Suprapubic skin (tissue), 4 donors: ENCODE measurements around the gene CST6. TPM values are rescaled to one million over a fixed set of nuclear protein-coding genes. Genes with fewer than 3 reads are reported as not detected.

ENCODE experiments used
- DNase-seq, 2 donors: peaks; one replicate each; pipeline ENCODE4 v3.0.0-alpha.2; 2019; ENCODE audit warnings: low spot score in 2 of 2
- H3K27ac ChIP-seq: fragments of 200-600 bp; sonication (generic); one replicate; pipeline ENCODE4 v1.5.1; 2019
- H3K27me3 ChIP-seq: fragments of 200-600 bp; sonication (generic); one replicate; pipeline ENCODE4 v1.5.1; 2019
- H3K36me3 ChIP-seq: fragments of 200-600 bp; sonication (generic); one replicate; pipeline ENCODE4 v1.5.1; 2019
- H3K4me1 ChIP-seq: fragments of 200-600 bp; sonication (generic); one replicate; pipeline ENCODE4 v1.5.1; 2019
- H3K4me3 ChIP-seq: fragments of 200-600 bp; sonication (generic); one replicate; pipeline ENCODE4 v1.5.1; 2019; ENCODE audit warnings: mild to moderate bottlenecking
- H3K9me3 ChIP-seq: fragments of 200-600 bp; sonication (generic); one replicate; pipeline ENCODE4 v1.5.1; 2019
- CTCF ChIP-seq, 2 donors: fragments of 200-600 bp in 1 of 2; fragments of 450-650 bp in 1 of 2; sonication (generic) in 1 of 2; IDR thresholded peaks; one replicate each; pipeline ENCODE4 v1.5.1; 2016 to 2019; ENCODE audit warnings: antibody characterized with exemption in 2 of 2, mild to moderate bottlenecking in 1 of 2, moderate library complexity in 1 of 2
- EP300 ChIP-seq: sonication (generic); formaldehyde crosslinking; IDR thresholded peaks from one replicate; pipeline ENCODE4 v1.6.1; 2017; ENCODE audit warnings: antibody characterized with exemption
- POLR2A ChIP-seq, 2 donors: fragments of 450-650 bp; IDR thresholded peaks; one replicate each; pipeline ENCODE4 v1.6.1; 2017; ENCODE audit warnings: antibody characterized with exemption in 2 of 2, mild to moderate bottlenecking in 2 of 2, moderate library complexity in 2 of 2
- POLR2AphosphoS5 ChIP-seq, 3 donors: sonication (generic); formaldehyde crosslinking; IDR thresholded peaks; one replicate each; pipeline ENCODE4 v1.6.1; 2017; ENCODE audit warnings: antibody characterized with exemption in 3 of 3
- WGBS: methylation state at CpG from one replicate; pipeline ENCODE4 v1.1.5; 2018; 5-methylcytosine and 5-hydroxymethylcytosine counted together
- total RNA-seq, 4 donors: library from RNA; depleted of rRNA; stranded (reverse); fragments of >200 nt; gene quantifications; one replicate each; pipeline ENCODE4 v1.1.0, GENCODE V29; 2016

CST6 gene
- total RNA-seq, 4 donors from 2014 or later: 48.8 to 2,556 (median 968) TPM

- peak; percentile 92 to 93 for DNase-seq
- TF ChIP-seq POLR2A (IDR thresholded peaks at IDR 0.05) (no peak), EP300 (no peak), CTCF (IDR thresholded peaks at IDR 0.05) (peak; percentile 86 to 95), POLR2AphosphoS5 (IDR thresholded peaks at IDR 0.05) (peak in 2 of 3 donors; percentile 37 to 45)
- Histone ChIP-seq H3K36me3 (peaks cover 10% of the 10 kb centered on the region), H3K4me3 (no peak overlapping the region), H3K27ac (no peak overlapping the region), H3K27me3 (no peaks in the 10 kb centered on the region), H3K9me3 (no peaks in the 10 kb centered on the region), H3K4me1 (no peaks in the 10 kb centered on the region)
- 22% methylated on average over 9 of the region's 10 CpGs for WGBS
Measured at GRCh38 chr11:65988791-65989592, 22.8 kb upstream of the CST6 start.

DNA sequence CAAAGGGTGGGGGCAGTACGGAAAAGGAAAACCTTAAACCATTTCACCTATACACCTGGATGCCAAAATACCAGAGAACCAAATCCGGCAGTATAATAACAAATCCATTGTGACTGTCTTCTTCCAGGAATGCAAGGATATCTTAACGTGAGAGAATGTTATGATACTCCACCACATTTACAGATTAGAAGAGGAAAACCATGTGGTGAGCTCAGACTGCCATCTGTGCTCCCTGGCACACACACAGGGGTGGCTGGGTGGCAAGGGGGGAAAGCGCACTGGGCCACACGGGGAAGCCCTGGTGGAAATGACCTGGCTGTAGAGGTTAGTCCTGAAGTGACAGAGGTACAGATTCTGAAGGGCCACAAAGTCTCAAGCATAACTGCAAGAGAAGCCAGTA, 19.8 kb upstream of the CST6 start:
- no peak overlapping the region for H3K27ac ChIP-seq
- H3K9me3 ChIP-seq: no peaks in the 10 kb centered on the region
- 81% methylated on average over 5 of the region's 5 CpGs for WGBS
- peaks cover 17% of the 10 kb centered on the region for H3K36me3 ChIP-seq
- H3K4me1 ChIP-seq: no peaks in the 10 kb centered on the region
- no peak for TF ChIP-seq POLR2A (IDR thresholded peaks at IDR 0.05)
- TF ChIP-seq POLR2AphosphoS5 (IDR thresholded peaks at IDR 0.05): no peak
- no peak for TF ChIP-seq CTCF (IDR thresholded peaks at IDR 0.05)
- TF ChIP-seq EP300: no peak
- no peaks in the 10 kb centered on the region for H3K27me3 ChIP-seq
- H3K4me3 ChIP-seq: no peak overlapping the region
- DNase-seq: no peak

- TF ChIP-seq EP300 (no peak), POLR2A (IDR thresholded peaks at IDR 0.05) (no peak), POLR2AphosphoS5 (IDR thresholded peaks at IDR 0.05) (no peak), CTCF (IDR thresholded peaks at IDR 0.05) (no peak)
- DNase-seq: no peak
- H3K4me1 ChIP-seq: peaks cover 15% of the 10 kb centered on the region
- peaks cover 40% of the 10 kb centered on the region for H3K36me3 ChIP-seq
- H3K4me3 ChIP-seq: no peak overlapping the region
- no peak overlapping the region for H3K27ac ChIP-seq
- H3K27me3 ChIP-seq: no peaks in the 10 kb centered on the region
- no peaks in the 10 kb centered on the region for H3K9me3 ChIP-seq
- 82% methylated on average over 2 of the region's 2 CpGs for WGBS
Measured at GRCh38 chr11:65997286-65997685, 14.5 kb upstream of the CST6 start.

- peak within 1 kb of the TSS; percentile 81 for H3K4me3 ChIP-seq
- WGBS: 0% methylated on average over 28 of the region's 55 CpGs
- H3K9me3 ChIP-seq: no peaks in the 10 kb centered on the region
- peak; percentile 96 for DNase-seq
- peak within 1 kb of the TSS; percentile 94 for H3K27ac ChIP-seq
- peak; percentile 19 to 64 for TF ChIP-seq POLR2A (IDR thresholded peaks at IDR 0.05)
- no peak for TF ChIP-seq EP300
- no peak for TF ChIP-seq CTCF (IDR thresholded peaks at IDR 0.05)
- TF ChIP-seq POLR2AphosphoS5 (IDR thresholded peaks at IDR 0.05): peak in 2 of 3 donors; percentile 75 to 98
- peaks cover 25% of the 10 kb centered on the region for H3K4me1 ChIP-seq
- H3K36me3 ChIP-seq: peaks cover 45% of the 10 kb centered on the region
- H3K27me3 ChIP-seq: no peaks in the 10 kb centered on the region
Measured at GRCh38 chr11:66001942-66002647, 9.7 kb upstream of the CST6 start, which contains the start of the genes BANF1 and EIF1AD. TSS of gene BANF1 (plus strand) at chr11:66002503. CDS start at chr11:66003251, 748 bp downstream. TSS of gene EIF1AD (minus strand) at chr11:66002157. CDS start at chr11:66000389, 1,768 bp downstream.

DNA sequence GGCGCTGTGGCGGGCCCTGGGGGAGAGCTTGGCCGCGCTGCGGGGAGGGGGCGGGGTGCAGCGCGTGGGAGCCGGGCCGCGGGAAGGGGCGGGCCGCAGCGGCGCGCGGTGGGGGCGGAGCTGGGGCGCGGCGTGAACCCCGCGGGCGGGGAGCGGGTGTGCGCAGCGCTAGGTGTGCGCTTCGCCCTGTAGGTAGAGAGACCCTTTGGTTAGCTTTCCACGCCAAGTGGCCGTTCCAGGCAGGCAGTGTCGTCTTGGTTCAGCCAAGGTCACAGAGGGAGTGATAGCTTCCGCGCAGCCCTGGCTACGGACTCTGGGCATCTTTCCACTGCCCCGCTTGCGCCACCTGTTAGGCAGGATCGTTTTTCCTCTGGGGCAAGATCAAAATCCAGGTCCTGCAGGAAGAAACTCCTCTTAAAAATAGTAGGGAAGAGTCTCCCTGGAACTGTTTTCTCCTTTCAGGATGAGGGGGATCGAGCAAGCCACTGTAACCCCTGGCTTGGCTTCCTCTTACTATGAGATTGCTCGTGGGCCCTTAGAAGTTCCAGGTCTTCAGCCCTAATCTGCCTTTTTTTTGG, 9.1 kb upstream of the CST6 start:
- TF ChIP-seq POLR2AphosphoS5 (IDR thresholded peaks at IDR 0.05): no peak
- TF ChIP-seq POLR2A (IDR thresholded peaks at IDR 0.05): no peak
- Histone ChIP-seq H3K4me3 (peak overlapping the region; percentile 81), H3K27ac (peak overlapping the region; percentile 94), H3K9me3 (no peaks in the 10 kb centered on the region), H3K36me3 (peaks cover 38% of the 10 kb centered on the region), H3K4me1 (peaks cover 28% of the 10 kb centered on the region), H3K27me3 (no peaks in the 10 kb centered on the region)
- DNase-seq: no peak
- 0% methylated on average over 12 of the region's 40 CpGs for WGBS
